ENCODE data around the gene CDH22.

CDH22 gene

DNA sequence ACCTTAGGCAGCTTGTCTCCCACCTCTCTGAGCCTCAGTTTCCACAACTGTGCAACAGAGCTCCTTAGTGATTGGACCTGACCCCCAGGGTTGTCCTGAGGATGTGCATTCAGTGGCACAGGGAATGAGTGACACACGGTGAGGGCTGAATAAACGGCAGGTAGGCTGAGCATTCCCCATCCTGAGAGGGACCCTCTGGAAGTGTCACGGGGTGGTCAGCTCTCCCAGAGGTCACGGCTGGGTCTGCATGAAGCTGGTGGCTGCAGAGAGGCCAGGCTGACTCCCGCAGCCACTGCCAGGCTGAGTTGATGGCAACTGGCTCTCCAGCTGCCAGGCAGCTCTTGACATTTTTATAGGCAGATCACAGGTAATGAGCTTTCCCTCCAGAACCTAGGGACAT lies 147.6 kb downstream of the CDH22 start:
- no peak for DNase-seq

- no peak for DNase-seq
Measured at GRCh38 chr20:46159101-46159897, 149.0 kb downstream of the CDH22 start.

GRCh38 chr20:46158476-46158987 lies 149.8 kb downstream of the CDH22 start:
- no peak for DNase-seq

DNA sequence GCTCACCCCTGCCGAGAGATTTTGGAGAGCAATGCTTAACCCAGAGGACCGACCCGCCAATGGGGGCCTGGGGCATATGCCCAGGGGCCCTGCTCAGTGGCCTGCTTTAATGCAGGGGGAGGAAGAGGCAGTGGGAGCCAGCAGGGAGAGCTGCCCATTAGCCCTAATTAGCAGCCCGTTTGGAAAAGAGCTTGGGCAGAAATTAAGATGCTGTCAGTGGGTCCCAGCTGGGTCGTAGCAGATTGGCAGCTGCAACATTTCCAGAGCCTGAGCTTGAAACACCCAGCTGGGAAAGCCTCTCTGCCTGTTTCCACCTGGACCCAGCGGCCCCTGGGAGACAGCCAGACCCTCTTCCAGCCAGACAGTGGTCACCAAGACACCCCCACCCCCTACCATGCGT lies 150.7 kb downstream of the CDH22 start:
- DNase-seq = no peak

- DNase-seq = no peak
Measured at GRCh38 chr20:46157076-46157592, 151.2 kb downstream of the CDH22 start.

GRCh38 chr20:46156065-46156464 lies 152.2 kb downstream of the CDH22 start:
- no peak for DNase-seq

DNA sequence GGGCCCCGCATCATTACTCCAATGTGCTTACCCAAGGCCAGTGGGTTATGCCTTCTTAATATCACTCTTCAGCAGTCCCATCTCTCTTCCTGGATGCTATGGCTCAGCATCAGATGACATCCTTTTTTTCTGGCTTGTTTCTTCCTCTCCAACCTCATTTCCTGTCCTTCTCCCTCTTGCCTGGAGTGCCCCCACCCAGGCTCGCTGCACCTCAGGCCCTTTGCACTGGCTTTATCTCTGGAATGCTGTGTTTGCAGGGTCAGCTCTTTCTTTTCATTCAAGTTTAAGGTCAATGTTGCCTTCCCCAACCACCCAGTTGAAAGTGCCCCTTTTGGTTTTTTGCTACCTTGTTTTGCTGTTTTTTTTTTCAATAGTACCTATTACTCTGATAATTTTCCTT lies 153.5 kb downstream of the CDH22 start:
- DNase-seq = no peak

- no peak for DNase-seq
Measured at GRCh38 chr20:46154305-46154704, 154.0 kb downstream of the CDH22 start.

DNA sequence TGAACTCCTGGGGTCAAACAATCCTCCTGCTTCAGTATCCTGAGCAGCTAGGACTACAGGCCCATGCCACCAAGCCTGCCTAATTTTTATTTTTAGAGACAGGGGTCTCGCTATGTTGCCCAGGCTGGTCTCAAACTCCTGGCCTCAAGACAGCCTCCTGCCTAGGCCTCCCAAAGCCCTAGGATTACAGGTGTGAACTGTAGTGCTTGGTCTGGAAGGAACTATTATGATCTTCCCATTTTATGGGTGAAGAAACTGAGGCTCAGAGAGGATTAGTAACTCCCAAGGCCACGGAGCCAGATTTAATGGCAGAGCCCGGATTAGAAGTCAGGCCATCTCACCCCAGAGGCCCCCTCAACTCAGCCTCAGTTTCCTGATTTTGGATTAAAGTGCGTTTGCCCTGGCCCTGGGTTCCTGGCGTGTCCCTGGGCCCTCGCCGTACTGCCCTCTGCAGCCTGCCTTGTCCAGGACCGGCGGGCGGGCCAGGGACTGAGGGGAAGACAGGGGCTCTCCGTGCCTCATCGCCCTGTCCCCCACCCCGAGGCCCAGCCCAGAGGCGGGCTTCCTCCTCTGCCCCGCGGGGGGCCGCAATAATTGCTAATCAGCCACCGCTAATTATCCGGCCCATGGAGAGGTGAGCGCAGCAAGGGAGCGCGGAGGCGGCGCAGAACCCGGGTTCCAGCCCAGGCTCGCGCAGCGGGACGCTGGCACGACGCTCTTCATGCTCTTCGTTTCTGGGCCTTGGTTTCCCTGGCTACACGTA lies 155.3 kb downstream of the CDH22 start:
- DNase-seq = no peak

- DNase-seq = no peak
Measured at GRCh38 chr20:46151936-46152335, 156.4 kb downstream of the CDH22 start.

- no peak for DNase-seq
Measured at GRCh38 chr20:46150943-46151342, 157.4 kb downstream of the CDH22 start.

GRCh38 chr20:46148313-46149208 lies 159.7 kb downstream of the CDH22 start:
- no peak for DNase-seq

DNA sequence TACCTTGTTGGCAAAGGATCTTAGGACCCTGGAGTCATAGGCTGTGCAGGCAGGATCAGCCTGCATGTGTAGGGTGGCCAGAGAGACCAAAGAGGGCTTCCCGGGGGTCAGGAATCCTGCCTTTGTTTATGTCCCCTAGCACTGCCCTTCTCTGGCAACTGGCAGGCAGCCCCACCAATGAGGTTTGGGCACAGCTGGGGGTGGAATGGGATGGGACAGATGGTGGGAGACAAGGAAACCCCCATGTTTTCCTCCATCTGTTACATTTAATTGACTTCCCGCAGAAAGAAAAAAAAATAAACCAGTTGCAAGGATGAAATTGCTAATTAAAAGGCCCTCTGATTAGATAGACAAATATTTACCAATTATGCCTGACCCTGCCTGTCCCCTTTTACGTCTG lies 162.6 kb downstream of the CDH22 start:
- DNase-seq = no peak

- no peak for DNase-seq
Measured at GRCh38 chr20:46144432-46145025, 163.8 kb downstream of the CDH22 start.

GRCh38 chr20:46142124-46142523 lies 166.2 kb downstream of the CDH22 start:
- DNase-seq = no peak

- DNase-seq = no peak
Measured at GRCh38 chr20:46139908-46140482, 168.3 kb downstream of the CDH22 start.

DNA sequence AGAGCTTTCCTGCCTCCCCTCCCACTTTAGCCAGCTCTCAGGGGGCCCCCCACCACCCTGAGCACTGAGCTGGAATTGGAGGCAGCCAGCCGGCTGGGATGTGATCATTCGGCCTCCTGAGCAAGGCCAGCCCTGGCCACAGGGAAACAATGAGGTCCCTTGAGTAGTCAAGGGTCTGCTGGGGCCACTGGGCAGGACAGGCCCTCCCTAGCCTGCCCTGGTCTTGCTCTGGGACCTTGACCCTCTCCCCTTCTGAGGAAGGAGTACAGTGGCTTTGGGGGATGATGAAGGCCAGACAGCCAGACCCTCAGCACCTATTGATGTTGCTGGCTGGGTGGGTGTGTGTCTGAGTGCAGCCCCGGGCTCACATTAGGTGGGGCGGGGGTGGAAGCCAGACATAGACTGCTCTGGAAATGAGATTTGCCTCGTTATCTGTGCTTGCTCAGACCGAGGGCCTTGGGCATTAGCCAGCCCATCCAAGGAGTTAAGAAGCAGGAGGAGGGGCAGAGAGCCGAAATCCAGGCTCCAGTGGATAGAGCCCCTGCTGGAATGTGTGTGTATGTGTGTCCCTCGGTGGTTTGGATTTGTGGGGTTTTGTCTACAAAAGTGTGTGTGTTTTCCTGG lies 168.9 kb downstream of the CDH22 start:
- DNase-seq = no peak

DNA sequence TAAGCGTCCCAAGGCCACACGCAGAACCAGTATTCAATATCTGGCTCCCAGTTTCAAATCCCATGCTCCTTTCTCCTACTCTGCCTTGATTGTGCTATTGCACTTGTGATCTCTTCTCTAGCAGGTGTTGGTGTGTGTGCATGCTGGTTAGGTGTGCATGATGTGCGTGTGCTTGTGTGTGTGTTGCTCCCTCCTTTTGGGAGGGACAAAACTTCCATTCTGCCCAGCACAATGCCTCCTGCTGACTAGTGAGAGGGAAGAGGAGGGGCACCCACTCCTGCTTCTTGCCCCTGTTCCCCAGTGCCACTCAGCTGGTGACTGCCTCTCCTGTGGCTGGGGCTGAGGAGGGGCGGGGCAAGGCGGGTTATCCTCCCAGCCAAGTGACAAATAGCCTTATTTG lies 170.5 kb downstream of the CDH22 start:
- DNase-seq = no peak

DNA sequence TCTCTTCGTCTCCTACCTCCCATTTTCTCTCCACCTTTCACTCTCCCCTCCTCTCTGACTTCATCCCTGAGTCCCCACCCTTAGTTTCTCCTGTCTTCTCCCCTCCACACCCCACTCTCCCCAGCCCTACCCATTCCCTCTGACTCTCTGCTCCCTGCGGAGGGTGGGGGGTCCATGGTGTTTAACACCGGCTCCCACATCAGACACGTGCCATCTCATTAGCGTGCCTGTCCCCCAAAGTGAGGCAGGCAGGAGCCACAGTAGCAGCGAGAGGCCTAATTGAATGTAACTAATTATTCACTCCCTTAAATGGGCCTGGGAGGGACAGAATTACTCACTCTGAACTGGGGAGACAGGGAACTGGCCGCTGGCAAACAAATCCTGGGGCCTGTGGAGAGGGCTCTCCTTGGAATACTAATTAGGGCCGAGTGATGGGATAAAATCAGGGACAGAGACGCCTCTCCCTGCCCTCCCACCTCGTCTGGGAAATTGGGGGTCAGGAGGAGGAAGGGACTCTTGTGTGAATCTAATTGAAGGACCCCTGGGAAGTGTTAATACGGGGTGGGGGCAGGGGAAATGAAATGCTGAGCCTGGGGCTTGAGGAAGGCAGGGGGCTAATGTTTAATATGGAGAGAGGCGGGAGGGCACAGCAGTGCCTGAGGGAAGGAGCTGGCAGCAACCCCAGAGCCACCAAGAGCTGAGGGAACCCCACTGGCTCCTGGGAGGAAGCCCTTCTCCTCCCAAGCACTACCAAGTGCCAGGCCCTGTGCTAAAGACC lies 172.3 kb downstream of the CDH22 start:
- no peak for DNase-seq

- no peak for DNase-seq
Measured at GRCh38 chr20:46134716-46135115, 173.6 kb downstream of the CDH22 start.

Measured in activated CD4-positive, alpha-beta T cell treated with anti-CD3 and anti-CD28 coated beads for 4 hours (primary cell).